MM.1S (cell line): Measurements from ENCODE around the gene TPD52L2.

Source experiments
- CTCF ChIP-seq: fragments of 300-600 bp; sonication (generic); IDR thresholded peaks from 2 replicates; pipeline ENCODE4 v1.5.1; 2016; ENCODE audit warnings: antibody characterized with exemption, low read length, mixed read lengths
- EZH2 ChIP-seq: fragments of 300-600 bp; sonication (generic); optimal IDR thresholded peaks from 2 replicates; pipeline ENCODE3; 2017; ENCODE audit warnings: low read depth, mild to moderate bottlenecking, antibody characterized with exemption, low read length, mixed read lengths
- EZH2phosphoT487 ChIP-seq: fragments of 300-600 bp; sonication (generic); IDR thresholded peaks from 2 replicates; pipeline ENCODE4 v1.6.1; 2018; ENCODE audit warnings: antibody characterized with exemption, low read length

GRCh38 chr20:63935447-63935846, 70.4 kb downstream of the TPD52L2 start:
- TF ChIP-seq CTCF (no peak), EZH2 (no peak), EZH2phosphoT487 (no peak)
